OCI-LY7 (cell line): ENCODE results near the gene C1orf210.

Experiments used
- EZH2phosphoT487 ChIP-seq: fragments of 200-600 bp; sonication (generic); IDR thresholded peaks from 2 replicates; pipeline ENCODE4 v1.6.1; 2018; ENCODE audit warnings: low read depth, borderline replicate concordance, mild to moderate bottlenecking, mixed run types, antibody characterized with exemption, low read length, moderate library complexity, mixed read lengths
- TF ChIP-seq, protein P1 (sequence below): fragments of 200-600 bp; sonication (generic); conservative IDR thresholded peaks from 2 replicates; pipeline ENCODE4 v1.5.1; 2014; ENCODE audit warnings: mild to moderate bottlenecking, antibody characterized with exemption, low read length, moderate library complexity, mixed read lengths

DNA sequence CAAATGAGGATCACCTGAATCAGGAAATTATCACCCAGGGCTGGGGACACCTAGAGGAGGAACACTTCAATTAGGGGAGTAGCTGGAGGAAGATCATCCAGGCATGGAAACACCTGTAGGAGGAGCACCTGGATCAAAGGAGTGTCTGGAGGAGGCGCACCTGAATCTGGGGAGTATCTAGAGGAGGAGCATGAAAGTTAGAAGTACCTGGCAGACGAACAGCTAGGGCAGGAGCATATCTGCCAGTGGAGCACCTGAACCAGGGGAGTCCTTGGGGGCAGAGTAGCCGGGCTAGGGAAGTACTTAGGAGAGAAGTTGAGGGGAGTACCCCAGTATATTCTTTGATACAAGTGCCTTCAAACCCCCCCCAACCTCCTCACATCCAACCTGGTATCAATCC lies 1.3 kb downstream of the C1orf210 start:
- TF ChIP-seq, protein P1, sequence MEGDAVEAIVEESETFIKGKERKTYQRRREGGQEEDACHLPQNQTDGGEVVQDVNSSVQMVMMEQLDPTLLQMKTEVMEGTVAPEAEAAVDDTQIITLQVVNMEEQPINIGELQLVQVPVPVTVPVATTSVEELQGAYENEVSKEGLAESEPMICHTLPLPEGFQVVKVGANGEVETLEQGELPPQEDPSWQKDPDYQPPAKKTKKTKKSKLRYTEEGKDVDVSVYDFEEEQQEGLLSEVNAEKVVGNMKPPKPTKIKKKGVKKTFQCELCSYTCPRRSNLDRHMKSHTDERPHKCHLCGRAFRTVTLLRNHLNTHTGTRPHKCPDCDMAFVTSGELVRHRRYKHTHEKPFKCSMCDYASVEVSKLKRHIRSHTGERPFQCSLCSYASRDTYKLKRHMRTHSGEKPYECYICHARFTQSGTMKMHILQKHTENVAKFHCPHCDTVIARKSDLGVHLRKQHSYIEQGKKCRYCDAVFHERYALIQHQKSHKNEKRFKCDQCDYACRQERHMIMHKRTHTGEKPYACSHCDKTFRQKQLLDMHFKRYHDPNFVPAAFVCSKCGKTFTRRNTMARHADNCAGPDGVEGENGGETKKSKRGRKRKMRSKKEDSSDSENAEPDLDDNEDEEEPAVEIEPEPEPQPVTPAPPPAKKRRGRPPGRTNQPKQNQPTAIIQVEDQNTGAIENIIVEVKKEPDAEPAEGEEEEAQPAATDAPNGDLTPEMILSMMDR: no peak
- TF ChIP-seq EZH2phosphoT487: no peak
